Ovary (tissue), 3 donors: ENCODE data around the gene STK11IP.

Experiments
- EP300 ChIP-seq: sonication (generic); formaldehyde crosslinking; IDR thresholded peaks from one replicate; pipeline ENCODE4 v1.6.1; 2017; ENCODE audit warnings: antibody characterized with exemption
- TF ChIP-seq, protein P1 (sequence below), 3 donors: fragments of 450-650 bp in 2 of 3; fragments of 200-600 bp in 1 of 3; IDR thresholded peaks; one replicate each; pipeline versions ENCODE4 v1.5.1 to v1.8.0; 2016 to 2022; ENCODE audit warnings: antibody characterized with exemption in 3 of 3, mild to moderate bottlenecking in 1 of 3
- donor health status: DM: no; HTN: no; CAD: no.

DNA sequence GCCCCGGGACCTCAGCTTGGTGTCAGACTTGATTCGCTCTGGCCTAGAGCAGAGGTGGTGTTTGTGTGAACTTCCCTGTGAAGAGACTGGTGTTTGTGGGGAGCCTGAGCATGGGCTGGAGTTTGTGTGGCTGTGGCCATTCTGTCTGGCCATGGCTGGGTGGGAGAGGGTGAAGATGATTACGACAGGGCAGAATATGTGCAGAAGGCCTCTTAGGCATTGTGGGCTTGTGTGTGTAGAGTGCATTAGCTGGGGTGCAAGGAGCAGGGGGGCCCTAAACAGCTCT is 36.8 kb upstream of the STK11IP start:
- TF ChIP-seq, protein P1, sequence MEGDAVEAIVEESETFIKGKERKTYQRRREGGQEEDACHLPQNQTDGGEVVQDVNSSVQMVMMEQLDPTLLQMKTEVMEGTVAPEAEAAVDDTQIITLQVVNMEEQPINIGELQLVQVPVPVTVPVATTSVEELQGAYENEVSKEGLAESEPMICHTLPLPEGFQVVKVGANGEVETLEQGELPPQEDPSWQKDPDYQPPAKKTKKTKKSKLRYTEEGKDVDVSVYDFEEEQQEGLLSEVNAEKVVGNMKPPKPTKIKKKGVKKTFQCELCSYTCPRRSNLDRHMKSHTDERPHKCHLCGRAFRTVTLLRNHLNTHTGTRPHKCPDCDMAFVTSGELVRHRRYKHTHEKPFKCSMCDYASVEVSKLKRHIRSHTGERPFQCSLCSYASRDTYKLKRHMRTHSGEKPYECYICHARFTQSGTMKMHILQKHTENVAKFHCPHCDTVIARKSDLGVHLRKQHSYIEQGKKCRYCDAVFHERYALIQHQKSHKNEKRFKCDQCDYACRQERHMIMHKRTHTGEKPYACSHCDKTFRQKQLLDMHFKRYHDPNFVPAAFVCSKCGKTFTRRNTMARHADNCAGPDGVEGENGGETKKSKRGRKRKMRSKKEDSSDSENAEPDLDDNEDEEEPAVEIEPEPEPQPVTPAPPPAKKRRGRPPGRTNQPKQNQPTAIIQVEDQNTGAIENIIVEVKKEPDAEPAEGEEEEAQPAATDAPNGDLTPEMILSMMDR (IDR thresholded peaks at IDR 0.05), result no peak
- TF ChIP-seq EP300, result no peak
